AG20443 (cell line): ENCODE data around the gene IL31.

ENCODE experiments used
- DNase-seq: peaks from one replicate; pipeline ENCODE4 v3.0.0; 2012; ENCODE audit warnings: low spot score, mixed read lengths

The IL31 gene

GRCh38 chr12:122127839-122128238, 46.2 kb downstream of the IL31 start:
- no peak for DNase-seq

- no peak for DNase-seq
These were observed 47.1 kb downstream of the IL31 start for GRCh38 chr12:122126713-122127597.

GRCh38 chr12:122126342-122126635, 47.7 kb downstream of the IL31 start:
- DNase-seq, result no peak

GRCh38 chr12:122125452-122126341, 48.3 kb downstream of the IL31 start:
- DNase-seq, result no peak

DNA sequence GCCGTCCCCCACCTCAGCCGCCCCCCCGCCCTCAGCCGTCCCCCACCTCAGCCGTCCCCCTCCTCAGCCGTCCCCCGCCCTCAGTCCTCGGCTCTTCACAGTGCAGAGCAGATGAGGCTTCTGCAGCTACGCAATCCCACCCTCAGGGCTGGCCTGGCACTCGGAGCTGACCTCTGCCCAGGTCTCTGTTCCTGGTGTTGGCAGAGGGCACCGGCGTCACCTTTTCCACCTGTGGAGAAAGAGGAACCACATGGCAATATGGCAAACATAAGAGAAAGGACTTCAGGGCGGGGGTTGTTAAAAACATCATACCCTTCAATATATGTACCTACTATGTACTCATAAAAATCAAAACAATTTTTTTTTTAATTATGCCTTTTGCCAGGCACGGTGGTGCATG, 49.7 kb downstream of the IL31 start:
- DNase-seq, result no peak

- no peak for DNase-seq
These were observed 50.3 kb downstream of the IL31 start for GRCh38 chr12:122123761-122124145.

GRCh38 chr12:122123051-122123760, 50.8 kb downstream of the IL31 start:
- DNase-seq, result peak; percentile 80
